BE2C (cell line): ENCODE data around the gene ABR.
A peak's percentile ranks its signal among the peaks of the same experiment; 100 is the strongest.

Source experiments
- DNase-seq: peaks from one replicate; pipeline ENCODE4 v3.0.0-alpha.2; 2020
- H3K27me3 ChIP-seq: fragments of 250-450 bp; sonication (Bioruptor Pico); 2 replicates; pipeline ENCODE4 v1.5.1; 2020; ENCODE audit warnings: mild to moderate bottlenecking
- H3K36me3 ChIP-seq: fragments of 250-450 bp; sonication (Bioruptor Pico); 2 replicates; pipeline ENCODE4 v1.5.1; 2020; ENCODE audit warnings: mild to moderate bottlenecking
- H3K4me1 ChIP-seq: fragments of 250-450 bp; sonication (Bioruptor Pico); 2 replicates; pipeline ENCODE4 v1.5.1; 2020
- H3K4me3 ChIP-seq: 2 replicates; pipeline ENCODE4 v1.5.1; 2011; ENCODE audit warnings: low read depth, low read length
- H3K9me3 ChIP-seq: fragments of 250-450 bp; sonication (Bioruptor Pico); 2 replicates; pipeline ENCODE4 v1.5.1; 2020
- CTCF ChIP-seq: IDR thresholded peaks from 2 replicates; pipeline ENCODE4 v1.5.1; 2012; ENCODE audit warnings: mild to moderate bottlenecking, low read depth, low read length

The ABR gene

DNA sequence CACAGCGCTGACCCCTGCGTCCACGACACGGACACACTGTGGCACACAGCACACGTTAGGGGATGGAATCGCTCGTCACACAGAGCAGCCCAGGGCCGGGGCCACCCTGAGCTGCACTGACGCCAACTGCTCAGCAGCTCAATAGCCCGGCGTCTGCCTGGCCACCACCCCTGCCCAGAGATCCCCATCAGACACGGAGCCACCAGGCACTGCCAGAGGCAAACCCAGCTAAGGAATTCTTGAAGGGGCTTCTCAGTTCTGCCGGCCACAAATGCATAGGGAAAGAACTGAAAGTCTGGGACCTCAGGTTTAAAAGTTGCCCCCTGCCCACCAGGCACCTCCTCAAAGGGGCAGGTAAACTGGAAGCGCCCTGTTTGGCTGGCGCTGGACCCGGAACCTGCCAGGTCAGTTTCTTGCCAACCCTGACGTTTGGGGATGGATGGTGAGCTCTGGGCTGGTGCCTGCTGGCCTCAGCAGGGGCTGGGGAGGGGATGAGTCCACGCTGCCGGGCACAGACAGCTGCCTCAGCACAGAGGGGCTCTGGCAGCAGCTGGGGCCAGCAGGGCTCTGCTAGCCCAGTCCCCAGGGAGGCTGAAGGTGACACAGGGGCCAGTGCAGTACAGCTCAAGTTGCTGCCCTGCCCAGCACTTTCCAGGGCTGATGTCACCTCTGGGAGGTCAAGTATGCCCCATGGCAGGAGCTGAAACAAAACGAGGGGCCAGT is 149.7 kb downstream of the ABR start:
- peak; percentile 55 for DNase-seq
- Histone ChIP-seq H3K36me3 (no peaks in the 10 kb centered on the region), H3K27me3 (no peaks in the 10 kb centered on the region), H3K4me1 (peaks cover 9% of the 10 kb centered on the region), H3K4me3 (no peak overlapping the region), H3K9me3 (no peaks in the 10 kb centered on the region)
- no peak for TF ChIP-seq CTCF

DNA sequence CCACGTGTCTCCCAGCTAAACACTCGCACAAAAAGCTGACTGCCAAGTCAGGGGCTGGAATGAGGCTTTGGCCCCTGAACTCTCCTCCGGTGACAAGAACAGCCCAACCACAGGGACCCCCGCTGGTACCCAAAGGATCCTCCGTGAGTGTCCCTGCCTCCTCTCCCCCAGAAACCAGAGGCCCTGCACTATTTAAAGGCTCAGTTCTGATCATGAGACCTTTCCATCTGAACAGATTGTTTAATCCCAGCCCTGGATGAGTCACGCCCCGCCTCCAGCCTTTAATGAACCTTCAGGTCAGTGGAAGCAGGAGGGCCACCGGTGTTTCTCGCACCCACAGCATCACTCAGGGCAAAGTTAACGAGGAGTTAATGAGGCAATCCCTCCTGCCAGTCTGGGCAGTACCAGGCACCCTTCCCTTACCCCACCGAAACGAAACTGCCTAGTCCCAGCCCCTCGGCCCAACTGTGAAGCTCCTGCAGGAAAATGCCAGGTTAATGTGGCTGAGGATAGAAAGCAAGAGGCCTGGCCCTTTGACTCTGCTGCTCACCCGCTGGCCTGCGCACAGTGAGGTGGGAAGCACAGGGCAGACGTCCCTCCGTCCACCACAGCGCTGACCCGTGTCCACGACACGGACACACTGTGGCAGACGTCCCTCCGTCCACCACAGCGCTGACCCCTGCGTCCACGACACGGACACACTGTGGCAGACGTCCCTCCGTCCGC is 150.4 kb downstream of the ABR start:
- Histone ChIP-seq H3K27me3 (no peaks in the 10 kb centered on the region), H3K36me3 (no peaks in the 10 kb centered on the region), H3K4me1 (peaks cover 9% of the 10 kb centered on the region), H3K4me3 (no peak overlapping the region), H3K9me3 (no peaks in the 10 kb centered on the region)
- no peak for TF ChIP-seq CTCF
- DNase-seq: no peak

GRCh38 chr17:1027044-1027443 is 152.7 kb downstream of the ABR start:
- Histone ChIP-seq H3K36me3 (no peaks in the 10 kb centered on the region), H3K27me3 (no peaks in the 10 kb centered on the region), H3K4me1 (peaks cover 9% of the 10 kb centered on the region), H3K9me3 (no peaks in the 10 kb centered on the region), H3K4me3 (no peak overlapping the region)
- TF ChIP-seq CTCF: no peak
- no peak for DNase-seq

DNA sequence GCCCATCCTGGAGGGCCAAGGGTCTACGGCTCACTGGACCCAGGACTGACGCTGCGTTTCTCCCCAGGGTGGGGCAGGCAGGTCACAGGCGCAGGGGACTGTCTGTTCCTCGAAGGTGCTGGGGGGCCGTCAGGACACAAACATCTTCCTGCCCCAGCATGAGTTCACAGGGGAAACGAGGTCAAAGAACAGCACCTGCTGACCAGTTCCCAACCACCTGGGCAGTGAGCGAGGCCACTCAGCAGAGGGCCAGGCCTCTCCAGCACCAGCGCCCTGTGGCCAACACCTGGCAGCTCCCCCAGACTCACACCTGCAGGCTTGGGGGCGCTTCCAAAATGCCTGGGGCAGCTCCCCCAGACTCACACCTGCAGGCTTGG is 153.2 kb downstream of the ABR start:
- Histone ChIP-seq H3K27me3 (no peaks in the 10 kb centered on the region), H3K4me3 (no peak overlapping the region), H3K9me3 (no peaks in the 10 kb centered on the region), H3K36me3 (no peaks in the 10 kb centered on the region), H3K4me1 (peaks cover 9% of the 10 kb centered on the region)
- DNase-seq: no peak
- no peak for TF ChIP-seq CTCF

DNA sequence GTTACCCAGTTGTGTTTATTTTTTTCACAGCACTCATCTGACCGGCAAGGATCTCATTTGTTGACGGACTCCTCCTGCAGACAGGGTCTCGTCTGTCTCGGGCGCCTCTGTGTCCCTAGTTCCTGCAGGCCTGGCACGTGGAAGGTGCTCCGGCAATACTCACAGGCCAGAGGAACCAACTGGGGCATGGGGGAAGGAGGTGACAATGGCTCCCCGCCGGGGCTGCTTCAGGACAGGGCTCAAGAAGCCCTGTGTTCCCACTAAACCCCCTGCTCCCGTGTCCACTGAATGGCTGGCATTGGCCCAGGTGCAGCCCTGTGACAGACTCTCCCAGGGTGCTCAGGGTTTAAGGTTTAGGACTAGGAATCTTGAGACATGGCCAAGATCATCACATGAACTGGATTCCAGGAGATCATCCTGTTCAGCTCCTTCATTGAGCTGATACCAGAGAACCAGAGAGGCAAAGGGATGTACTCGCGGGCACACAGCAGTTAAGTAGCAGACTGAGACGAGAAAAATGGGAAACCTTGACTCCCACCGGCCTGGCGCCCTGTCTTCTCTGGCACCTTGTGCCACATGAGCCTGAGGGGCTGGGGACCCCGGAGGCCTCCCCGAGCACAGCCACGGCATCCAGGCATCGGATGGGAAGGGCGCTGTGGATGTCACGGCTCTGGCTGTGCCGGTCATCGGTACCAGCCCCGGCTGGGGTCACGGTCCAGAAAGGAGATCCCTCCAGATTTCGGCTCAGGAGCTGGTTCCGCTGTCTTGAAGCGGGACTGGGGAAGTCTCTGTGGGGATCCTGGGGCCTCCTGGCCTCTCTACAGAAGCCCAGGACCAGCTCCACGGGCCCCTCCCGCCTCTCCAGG is 153.8 kb downstream of the ABR start:
- Histone ChIP-seq H3K36me3 (no peaks in the 10 kb centered on the region), H3K4me1 (peaks cover 9% of the 10 kb centered on the region), H3K9me3 (no peaks in the 10 kb centered on the region), H3K27me3 (no peaks in the 10 kb centered on the region), H3K4me3 (no peak overlapping the region)
- no peak for TF ChIP-seq CTCF
- DNase-seq: no peak
